Adipose tissue (tissue), 3 donors: ENCODE measurements around the gene INVS. TPM values are rescaled to one million over a fixed set of nuclear protein-coding genes. Genes with fewer than 3 reads are reported as not detected.

Experiments used
- H3K27ac ChIP-seq: one replicate; pipeline ENCODE4 v1.5.1; 2013; ENCODE audit warnings: low read depth, low read length
- WGBS, 3 donors: extraction: QIAGEN DNeasy Blood & Tissue Kit; methylation state at CpG; one replicate each; pipeline ENCODE4 v1.1.7; 2013; 5-methylcytosine and 5-hydroxymethylcytosine counted together
- polyA plus RNA-seq, 3 donors: library from polyadenylated mRNA; stranded (reverse); fragments of 200-250 nt; gene quantifications; one replicate each; pipeline ENCODE4 v1.2.3, GENCODE V29; 2013
- donor health status: healthy with polysubstance abuse.
- donor health status: Bipolar disorder and iron deficiency.
- donor health status: healthy.

INVS gene
- polyA plus RNA-seq, 3 donors: 2.9 to 7.8 (median 7.0) TPM

DNA sequence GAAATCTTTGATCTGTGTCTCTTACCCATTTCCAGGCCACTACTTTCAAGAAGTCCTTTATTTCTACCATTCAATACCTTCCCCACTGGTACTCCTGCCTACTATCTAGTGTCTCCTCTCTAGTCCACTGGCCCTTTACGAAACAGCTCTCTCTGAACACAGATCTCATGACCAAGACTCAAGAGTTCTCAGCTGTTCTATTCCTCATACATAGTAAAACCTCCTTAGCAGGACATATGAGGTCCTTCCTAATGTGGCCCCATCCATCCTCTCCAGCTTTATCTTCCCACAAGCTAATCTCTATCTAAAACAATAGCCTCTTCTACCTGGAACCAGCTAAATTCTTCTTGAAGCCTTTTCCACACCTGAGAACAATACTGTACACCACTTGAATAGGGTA, 251.1 kb downstream of the INVS start:
- no peak overlapping the region for H3K27ac ChIP-seq
- 97 to 100% (median 98%) methylated on average over 1 of the region's 1 CpG for WGBS, 3 donors

Other genes starting within 250 kb of the INVS start
- gene STX17, start 192.6 kb upstream of the INVS start, polyA plus RNA-seq: 10 to 100 TPM in 1 of 3 donors, 1 to 10 TPM in 2; 6.9 to 14.2 (median 8.0) TPM
- 10 to 100 TPM; 11.2 to 15.0 (median 14.1) TPM for gene ERP44, start 243 bp upstream of the INVS start, polyA plus RNA-seq